Fibroblast of lung (primary cell): ENCODE measurements around the gene TAS2R9. TPM values are rescaled to one million over a fixed set of nuclear protein-coding genes. Genes with fewer than 3 reads are reported as not detected.
"Not testable (repeated sequence)": the region's sequence is repeated elsewhere in the genome, so short reads cannot be mapped to it uniquely, and the experiment has no call there.

Source experiments
- DNase-seq, 2 donors: peaks; one replicate each; pipeline versions ENCODE4 v3.0.0 to v3.0.0-alpha.2; 2010; ENCODE audit warnings: low read depth in 2 of 2
- H2AFZ ChIP-seq: 2 replicates; pipeline ENCODE4 v1.5.1; 2012; ENCODE audit warnings: low read length, control low read depth, inconsistent platforms
- H3K27ac ChIP-seq: 2 replicates; pipeline ENCODE4 v1.5.1; 2011; ENCODE audit warnings: low read length, control low read depth; ENCODE audit not compliant: insufficient read depth
- H3K27me3 ChIP-seq: 2 replicates; pipeline ENCODE4 v1.5.1; 2011; ENCODE audit warnings: mild to moderate bottlenecking, low read length; ENCODE audit not compliant: control insufficient read depth, insufficient read depth
- H3K36me3 ChIP-seq: 2 replicates; pipeline ENCODE4 v1.5.1; 2011; ENCODE audit warnings: low read length; ENCODE audit not compliant: control insufficient read depth, insufficient read depth
- H3K4me1 ChIP-seq: 2 replicates; pipeline ENCODE4 v1.5.1; 2011; ENCODE audit warnings: low read length; ENCODE audit not compliant: control insufficient read depth, insufficient read depth; ENCODE audit errors: extremely low read depth
- H3K4me2 ChIP-seq: 2 replicates; pipeline ENCODE4 v1.5.1; 2011; ENCODE audit warnings: low read length, control low read depth; ENCODE audit not compliant: insufficient read depth; ENCODE audit errors: extremely low read depth
- H3K4me3 ChIP-seq, 4 experiments: fragments of 200-600 bp in 1 of 4; sonication (generic) in 1 of 4; replicated peaks in 1 of 4; 2 replicates each; pipeline ENCODE4 v1.5.1; 2011 to 2016; ENCODE audit warnings: low read length in 4 of 4, low read depth in 3 of 4, mild to moderate bottlenecking in 3 of 4, control low read depth in 2 of 4, inconsistent platforms in 1 of 4, mixed read lengths in 1 of 4; ENCODE audit not compliant: insufficient read depth in 1 of 4; ENCODE audit errors: control extremely low read depth in 1 of 4
- H3K79me2 ChIP-seq: 2 replicates; pipeline ENCODE4 v1.5.1; 2012; ENCODE audit warnings: mild to moderate bottlenecking, low read length, inconsistent platforms; ENCODE audit not compliant: control insufficient read depth, insufficient read depth
- H3K9ac ChIP-seq: 2 replicates; pipeline ENCODE4 v1.5.1; 2011; ENCODE audit warnings: mild to moderate bottlenecking, low read length, control low read depth; ENCODE audit not compliant: insufficient read depth
- H3K9me3 ChIP-seq: 2 replicates; pipeline ENCODE4 v1.5.1; 2012; ENCODE audit warnings: low read depth, low read length; ENCODE audit not compliant: control insufficient read depth, insufficient read depth
- H4K20me1 ChIP-seq: 2 replicates; pipeline ENCODE4 v1.5.1; 2011; ENCODE audit warnings: low read length; ENCODE audit not compliant: control insufficient read depth, insufficient read depth; ENCODE audit errors: extremely low read depth
- EZH2 ChIP-seq: IDR thresholded peaks from 2 replicates; pipeline ENCODE4 v1.5.1; 2012; ENCODE audit warnings: low read length, control low read depth, mild to moderate bottlenecking; ENCODE audit errors: missing control alignments
- polyA plus RNA-seq, 2 donors: library from polyadenylated mRNA; depleted of rRNA in 1 of 2; stranded (reverse) in 1 of 2; unstranded in 1 of 2; fragments of >200 nt; gene quantifications; 2 replicates each; pipeline ENCODE4 v1.2.1, GENCODE V29; 2011 to 2012; ENCODE audit warnings: missing spikeins in 1 of 2
- total RNA-seq: library from RNA; depleted of rRNA; stranded (reverse); fragments of >200 nt; gene quantifications from 2 replicates; pipeline ENCODE4 v1.2.1, GENCODE V29; 2014
- TF ChIP-seq, protein P1 (sequence below), 2 donors: IDR thresholded peaks in 1 of 2; conservative IDR thresholded peaks in 1 of 2; 1 replicate in 1 of 2; 2 replicates in 1 of 2; pipeline ENCODE4 v1.5.1; 2011 to 2012; ENCODE audit warnings: low read length in 2 of 2, control low read depth in 1 of 2, inconsistent platforms in 1 of 2, low read depth in 1 of 2, mild to moderate bottlenecking in 1 of 2

TAS2R9 gene
- total and polyA plus RNA-seq, 2 donors (not counting 1 experiment from before 2014, with no cell fraction given), result 0.17 TPM; not detected in 1

GRCh38 chr12:10794222-10794621, 15.7 kb downstream of the TAS2R9 start:
- Histone ChIP-seq H3K4me2 (no peak overlapping the region), H3K4me3 (no peak overlapping the region), H3K27ac (no peak overlapping the region), H3K9me3 (no peaks in the 10 kb centered on the region), H3K9ac (no peak overlapping the region), H3K36me3 (no peaks in the 10 kb centered on the region), H3K79me2 (no peaks in the 10 kb centered on the region), H3K27me3 (no peaks in the 10 kb centered on the region), H2AFZ (no peak overlapping the region), H4K20me1 (no peaks in the 10 kb centered on the region), H3K4me1 (no peaks in the 10 kb centered on the region)
- DNase-seq, result no peak
- no peak for TF ChIP-seq EZH2
- TF ChIP-seq, protein P1, sequence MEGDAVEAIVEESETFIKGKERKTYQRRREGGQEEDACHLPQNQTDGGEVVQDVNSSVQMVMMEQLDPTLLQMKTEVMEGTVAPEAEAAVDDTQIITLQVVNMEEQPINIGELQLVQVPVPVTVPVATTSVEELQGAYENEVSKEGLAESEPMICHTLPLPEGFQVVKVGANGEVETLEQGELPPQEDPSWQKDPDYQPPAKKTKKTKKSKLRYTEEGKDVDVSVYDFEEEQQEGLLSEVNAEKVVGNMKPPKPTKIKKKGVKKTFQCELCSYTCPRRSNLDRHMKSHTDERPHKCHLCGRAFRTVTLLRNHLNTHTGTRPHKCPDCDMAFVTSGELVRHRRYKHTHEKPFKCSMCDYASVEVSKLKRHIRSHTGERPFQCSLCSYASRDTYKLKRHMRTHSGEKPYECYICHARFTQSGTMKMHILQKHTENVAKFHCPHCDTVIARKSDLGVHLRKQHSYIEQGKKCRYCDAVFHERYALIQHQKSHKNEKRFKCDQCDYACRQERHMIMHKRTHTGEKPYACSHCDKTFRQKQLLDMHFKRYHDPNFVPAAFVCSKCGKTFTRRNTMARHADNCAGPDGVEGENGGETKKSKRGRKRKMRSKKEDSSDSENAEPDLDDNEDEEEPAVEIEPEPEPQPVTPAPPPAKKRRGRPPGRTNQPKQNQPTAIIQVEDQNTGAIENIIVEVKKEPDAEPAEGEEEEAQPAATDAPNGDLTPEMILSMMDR (conservative IDR thresholded peaks at IDR 0.05 in 1 of 2, IDR thresholded peaks at IDR 0.05 in 1 of 2; ENCODE audit: low read depth in 1 of 2, low read length in 2 of 2), result no peak

DNA sequence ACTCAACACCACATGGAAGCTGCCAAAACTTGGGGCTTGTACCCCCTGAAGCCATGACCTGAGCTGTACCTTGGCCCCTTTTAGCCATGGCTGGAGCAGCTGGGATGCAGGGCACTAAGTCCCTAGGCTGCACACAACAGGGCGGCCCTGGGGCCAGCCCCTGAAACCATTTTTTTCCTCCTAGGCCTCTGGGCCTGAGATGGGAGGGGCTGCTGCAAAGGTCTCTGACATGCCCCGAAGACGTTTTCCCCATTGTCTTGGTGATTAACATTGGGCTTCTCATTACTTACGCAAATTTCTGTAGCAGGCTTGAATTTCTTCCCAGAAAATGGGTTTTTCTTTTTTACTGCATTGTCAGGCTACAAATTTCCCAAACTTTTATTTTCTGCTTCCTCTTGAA, 18.2 kb downstream of the TAS2R9 start:
- not testable (repeated sequence) for H3K79me2 ChIP-seq, H3K4me3 ChIP-seq, H3K4me2 ChIP-seq

DNA sequence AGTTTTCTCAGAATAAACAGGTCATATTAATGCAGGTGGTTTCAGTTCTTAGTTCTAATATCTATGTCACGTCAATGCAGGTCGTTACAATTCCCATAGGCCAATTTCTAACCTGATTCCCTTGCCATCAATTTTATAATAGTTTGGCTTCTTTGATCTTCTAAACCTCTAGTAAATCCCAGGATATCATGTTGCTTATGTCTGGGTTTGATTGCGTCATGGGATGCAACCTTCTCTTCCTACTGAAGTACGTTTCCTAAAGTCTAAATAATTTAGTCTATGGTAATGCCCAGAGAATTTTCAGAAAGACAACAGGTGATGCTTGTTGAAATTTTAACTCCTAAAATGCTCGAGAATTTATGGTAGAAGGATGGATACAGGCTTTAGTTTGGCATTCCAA, 26.7 kb downstream of the TAS2R9 start:
- DNase-seq, result peak in 1 of 2 donors; percentile 5
- Histone ChIP-seq H4K20me1 (no peaks in the 10 kb centered on the region), H3K79me2 (no peaks in the 10 kb centered on the region), H3K9ac (no peak overlapping the region), H3K9me3 (no peaks in the 10 kb centered on the region), H2AFZ (no peak overlapping the region), H3K27me3 (no peaks in the 10 kb centered on the region), H3K27ac (no peak overlapping the region), H3K36me3 (no peaks in the 10 kb centered on the region), H3K4me2 (no peak overlapping the region), H3K4me3 (no peak overlapping the region), H3K4me1 (no peaks in the 10 kb centered on the region)
- TF ChIP-seq EZH2, result no peak
- TF ChIP-seq, protein P1 (conservative IDR thresholded peaks at IDR 0.05 in 1 of 2, IDR thresholded peaks at IDR 0.05 in 1 of 2; ENCODE audit: low read depth in 1 of 2, low read length in 2 of 2), result no peak

More for the DNA sequence above, 18.2 kb downstream of the TAS2R9 start:
- H3K27ac ChIP-seq, H4K20me1 ChIP-seq, H3K9me3 ChIP-seq, H3K27me3 ChIP-seq, DNase-seq, H2AFZ ChIP-seq, H3K36me3 ChIP-seq, H3K4me1 ChIP-seq, H3K9ac ChIP-seq: not testable (repeated sequence)
